Effector memory CD8-positive, alpha-beta T cell (primary cell): ENCODE results near the gene RNF19B.
A peak's percentile ranks its signal among the peaks of the same experiment; 100 is the strongest.

ENCODE experiments used
- ATAC-seq: fragments of 150-1000 bp; cut with Tn5 transposase; replicated peaks from 2 replicates; pipeline ENCODE4 v1.10.0; 2021; ENCODE audit warnings: mild to moderate bottlenecking, moderate library complexity
- DNase-seq, 3 experiments: peaks; one replicate each; pipeline ENCODE4 v3.0.0; 2021
- H3K27ac Mint-ChIP-seq, 2 donors: one replicate each; pipeline ENCODE4 v1.8.0; 2022; ENCODE audit warnings: mild to moderate bottlenecking in 2 of 2, mixed read lengths in 2 of 2, moderate library complexity in 2 of 2
- H3K27me3 Mint-ChIP-seq, 2 donors: one replicate each; pipeline ENCODE4 v1.8.0; 2022; ENCODE audit warnings: mixed read lengths in 2 of 2
- H3K36me3 Mint-ChIP-seq: one replicate; pipeline ENCODE4 v1.8.0; 2022; ENCODE audit warnings: mild to moderate bottlenecking, moderate library complexity, mixed read lengths; ENCODE audit not compliant: insufficient read depth
- H3K4me1 Mint-ChIP-seq, 2 donors: one replicate each; pipeline ENCODE4 v1.8.0; 2022; ENCODE audit warnings: low read depth in 2 of 2, mixed read lengths in 2 of 2
- H3K4me3 Mint-ChIP-seq, 2 donors: one replicate each; pipeline ENCODE4 v1.8.0; 2022; ENCODE audit warnings: mild to moderate bottlenecking in 2 of 2, mixed read lengths in 2 of 2, moderate library complexity in 2 of 2
- H3K9me3 Mint-ChIP-seq, 2 donors: one replicate each; pipeline ENCODE4 v1.8.0; 2022; ENCODE audit warnings: mixed read lengths in 2 of 2

The RNF19B gene

GRCh38 chr1:32969566-32969965 is 5.0 kb upstream of the RNF19B start:
- Mint-ChIP-seq H3K27ac (no peak overlapping the region), H3K4me1 (peaks cover 0 to 5% of the 10 kb centered on the region in 2 donors), H3K9me3 (no peaks in the 10 kb centered on the region), H3K36me3 (peaks cover 6% of the 10 kb centered on the region), H3K4me3 (no peak overlapping the region), H3K27me3 (peaks cover 24 to 27% of the 10 kb centered on the region in 2 donors)
- ATAC-seq (no peak), DNase-seq (no peak)

GRCh38 chr1:32967888-32968568 is 3.4 kb upstream of the RNF19B start:
- H3K27ac Mint-ChIP-seq = no peak overlapping the region
- DNase-seq (no peak), ATAC-seq (no peak)
- no peak overlapping the region for H3K4me3 Mint-ChIP-seq
- H3K27me3 Mint-ChIP-seq = peaks cover 24 to 27% of the 10 kb centered on the region in 2 donors
- H3K4me1 Mint-ChIP-seq = peaks cover 3 to 10% of the 10 kb centered on the region in 2 donors
- no peaks in the 10 kb centered on the region for H3K9me3 Mint-ChIP-seq
- H3K36me3 Mint-ChIP-seq = peaks cover 18% of the 10 kb centered on the region

GRCh38 chr1:32966900-32967299 is 2.3 kb upstream of the RNF19B start:
- ATAC-seq (no peak), DNase-seq (no peak)
- no peak overlapping the region for H3K27ac Mint-ChIP-seq
- no peak overlapping the region for H3K4me3 Mint-ChIP-seq
- H3K9me3 Mint-ChIP-seq = no peaks in the 10 kb centered on the region
- peaks cover 14 to 19% of the 10 kb centered on the region in 2 donors for H3K27me3 Mint-ChIP-seq
- H3K36me3 Mint-ChIP-seq = peaks cover 26% of the 10 kb centered on the region
- H3K4me1 Mint-ChIP-seq = peaks cover 13 to 15% of the 10 kb centered on the region in 2 donors

GRCh38 chr1:32965251-32965747 is 690 bp upstream of the RNF19B start:
- Mint-ChIP-seq H3K36me3 (peaks cover 26% of the 10 kb centered on the region), H3K4me3 (peak overlapping the region; percentile 81 to 84), H3K9me3 (no peaks in the 10 kb centered on the region), H3K27me3 (peaks cover 0 to 6% of the 10 kb centered on the region in 2 donors), H3K27ac (peak overlapping the region; percentile 78 to 86), H3K4me1 (peaks cover 24 to 27% of the 10 kb centered on the region in 2 donors)
- DNase-seq = no peak
- no peak for ATAC-seq

- Mint-ChIP-seq H3K4me1 (peaks cover 31 to 36% of the 10 kb centered on the region in 2 donors), H3K9me3 (no peaks in the 10 kb centered on the region), H3K4me3 (peak overlapping the region; percentile 81 to 89), H3K27ac (peak overlapping the region; percentile 85 to 87), H3K27me3 (peaks cover 0 to 6% of the 10 kb centered on the region in 2 donors), H3K36me3 (peaks cover 33% of the 10 kb centered on the region)
- peak; percentile 50 for ATAC-seq
- DNase-seq = peak; percentile 60 to 65 (median 63)
Observed at GRCh38 chr1:32963746-32964460, 706 bp downstream of the RNF19B start.

- H3K27ac Mint-ChIP-seq = peak overlapping the region; percentile 85 to 87
- peaks cover 0 to 6% of the 10 kb centered on the region in 2 donors for H3K27me3 Mint-ChIP-seq
- DNase-seq (no peak), ATAC-seq (peak; percentile 14)
- H3K36me3 Mint-ChIP-seq = peaks cover 38% of the 10 kb centered on the region
- peaks cover 42 to 50% of the 10 kb centered on the region in 2 donors for H3K4me1 Mint-ChIP-seq
- peak overlapping the region; percentile 81 to 89 for H3K4me3 Mint-ChIP-seq
- no peaks in the 10 kb centered on the region for H3K9me3 Mint-ChIP-seq
Observed at GRCh38 chr1:32962248-32962896, 2.2 kb downstream of the RNF19B start.

- Mint-ChIP-seq H3K4me3 (peak overlapping the region; percentile 11 to 45), H3K27me3 (no peaks in the 10 kb centered on the region), H3K27ac (peak overlapping the region; percentile 65 to 87), H3K36me3 (peaks cover 44% of the 10 kb centered on the region), H3K4me1 (peaks cover 51 to 58% of the 10 kb centered on the region in 2 donors), H3K9me3 (no peaks in the 10 kb centered on the region)
- no peak for DNase-seq
- ATAC-seq = no peak
Observed at GRCh38 chr1:32960819-32961355, 3.7 kb downstream of the RNF19B start.

GRCh38 chr1:32960342-32960741 is 4.3 kb downstream of the RNF19B start:
- H3K27ac Mint-ChIP-seq = peak overlapping the region in 1 of 2 donors; percentile 65
- peak overlapping the region in 1 of 2 donors; percentile 43 for H3K4me3 Mint-ChIP-seq

GRCh38 chr1:32958827-32959226 is 5.8 kb downstream of the RNF19B start:
- H3K4me3 Mint-ChIP-seq = peak overlapping the region in 1 of 2 donors; percentile 28
- H3K27me3 Mint-ChIP-seq = no peaks in the 10 kb centered on the region
- H3K36me3 Mint-ChIP-seq = peaks cover 49% of the 10 kb centered on the region
- H3K4me1 Mint-ChIP-seq = peaks cover 59 to 66% of the 10 kb centered on the region in 2 donors
- H3K27ac Mint-ChIP-seq = no peak overlapping the region
- ATAC-seq (no peak), DNase-seq (no peak)
- H3K9me3 Mint-ChIP-seq = no peaks in the 10 kb centered on the region

More at GRCh38 chr1:32960342-32960741, 4.3 kb downstream of the RNF19B start:
- ATAC-seq (no peak), DNase-seq (no peak)
- peaks cover 54 to 58% of the 10 kb centered on the region in 2 donors for H3K4me1 Mint-ChIP-seq
- H3K36me3 Mint-ChIP-seq = peaks cover 49% of the 10 kb centered on the region
- H3K9me3 Mint-ChIP-seq = no peaks in the 10 kb centered on the region
- no peaks in the 10 kb centered on the region for H3K27me3 Mint-ChIP-seq

GRCh38 chr1:32957017-32957416 is 7.6 kb downstream of the RNF19B start:
- Mint-ChIP-seq H3K36me3 (peaks cover 44% of the 10 kb centered on the region), H3K4me1 (peaks cover 53 to 61% of the 10 kb centered on the region in 2 donors), H3K27ac (no peak overlapping the region)

GRCh38 chr1:32954168-32954567 is 10.4 kb downstream of the RNF19B start:
- DNase-seq = no peak
- no peaks in the 10 kb centered on the region for H3K9me3 Mint-ChIP-seq
- ATAC-seq = no peak
- no peaks in the 10 kb centered on the region for H3K27me3 Mint-ChIP-seq
- H3K36me3 Mint-ChIP-seq = peaks cover 58% of the 10 kb centered on the region
- H3K4me3 Mint-ChIP-seq = no peak overlapping the region
- H3K27ac Mint-ChIP-seq = peak overlapping the region in 1 of 2 donors; percentile 38
- peaks cover 38 to 45% of the 10 kb centered on the region in 2 donors for H3K4me1 Mint-ChIP-seq

More at GRCh38 chr1:32957017-32957416, 7.6 kb downstream of the RNF19B start:
- Mint-ChIP-seq H3K9me3 (no peaks in the 10 kb centered on the region), H3K4me3 (no peak overlapping the region), H3K27me3 (no peaks in the 10 kb centered on the region)
- no peak for DNase-seq
- ATAC-seq = no peak

- ATAC-seq = no peak
- H3K36me3 Mint-ChIP-seq = peaks cover 60% of the 10 kb centered on the region
Observed at GRCh38 chr1:32953495-32953894, 11.1 kb downstream of the RNF19B start.

GRCh38 chr1:32949519-32949918 is 15.1 kb downstream of the RNF19B start:
- Mint-ChIP-seq H3K27me3 (no peaks in the 10 kb centered on the region), H3K36me3 (peaks cover 70% of the 10 kb centered on the region), H3K9me3 (no peaks in the 10 kb centered on the region), H3K4me3 (no peak overlapping the region), H3K4me1 (peaks cover 7 to 13% of the 10 kb centered on the region in 2 donors), H3K27ac (peak overlapping the region in 1 of 2 donors; percentile 71)
- ATAC-seq (no peak), DNase-seq (no peak)

More at GRCh38 chr1:32953495-32953894, 11.1 kb downstream of the RNF19B start:
- no peak for DNase-seq
- Mint-ChIP-seq H3K4me1 (peaks cover 32 to 38% of the 10 kb centered on the region in 2 donors), H3K4me3 (peak overlapping the region in 1 of 2 donors; percentile 0), H3K27me3 (no peaks in the 10 kb centered on the region), H3K9me3 (no peaks in the 10 kb centered on the region), H3K27ac (peak overlapping the region in 1 of 2 donors; percentile 50)
